ENCODE results near the gene MEIKIN. TPM values are rescaled to one million over a fixed set of nuclear protein-coding genes. Genes with fewer than 3 reads are reported as not detected.

MEIKIN gene
- total RNA-seq, 1 experiment from 2014 or later, result not detected

- Histone ChIP-seq H4K91ac (ENCODE audit: insufficient read length, low read depth, low read length) (no peak overlapping the region), H3K23me2 (ENCODE audit: insufficient read length, low read depth, low read length, poor library complexity, severe bottlenecking) (no peaks in the 10 kb centered on the region), H2AFZ (ENCODE audit: low read length) (no peak overlapping the region), H2BK120ac (ENCODE audit: low read depth, low read length, poor library complexity, severe bottlenecking) (no peak overlapping the region), H3K56ac (ENCODE audit: insufficient read length, low read depth, low read length) (no peak overlapping the region), H2BK5ac (ENCODE audit: insufficient read length, low read length) (no peak overlapping the region), H2AK5ac (ENCODE audit: insufficient read length, low read length) (no peak overlapping the region), H3K79me1 (ENCODE audit: insufficient read depth, low read depth, low read length, poor library complexity, severe bottlenecking) (no peaks in the 10 kb centered on the region), H3K9me3 (ENCODE audit: control insufficient read depth, low read depth, low read length) (no peaks in the 10 kb centered on the region), H2BK12ac (ENCODE audit: insufficient read length, low read depth, low read length) (no peak overlapping the region), H2BK15ac (ENCODE audit: low read depth, low read length) (no peak overlapping the region), H3K4me1 (ENCODE audit: insufficient read depth, low read length) (no peaks in the 10 kb centered on the region), H3K23ac (ENCODE audit: insufficient read length, low read depth, low read length) (no peak overlapping the region), H3K9ac (ENCODE audit: extremely low read depth, insufficient read length, low read length) (no peak overlapping the region), H4K20me1 (ENCODE audit: control insufficient read depth, insufficient read depth, insufficient read length) (no peaks in the 10 kb centered on the region), H3T11ph (ENCODE audit: low read length) (no peak overlapping the region), H3K18ac (ENCODE audit: insufficient read length, low read depth, low read length) (no peak overlapping the region), H3K27me3 (ENCODE audit: insufficient read depth, low read length) (no peaks in the 10 kb centered on the region), H3K4me2 (ENCODE audit: insufficient read depth, insufficient read length, low read length) (no peak overlapping the region), H3K79me2 (ENCODE audit: insufficient read depth, low read length) (no peaks in the 10 kb centered on the region), H4K8ac (replicated peaks; ENCODE audit: insufficient read length, low read depth, low read length) (no peak overlapping the region), H3K14ac (ENCODE audit: insufficient read depth, low read length) (no peak overlapping the region), H3K4ac (ENCODE audit: low read depth, low read length) (no peak overlapping the region), H4K5ac (ENCODE audit: insufficient read length, low read depth, low read length) (no peak overlapping the region), H3K27ac (ENCODE audit: insufficient read length, low read depth, low read length) (no peak overlapping the region), H2BK20ac (ENCODE audit: low read depth, low read length, poor library complexity, severe bottlenecking) (no peak overlapping the region)
- TF ChIP-seq CTCF (conservative IDR thresholded peaks at IDR 0.05), result no peak
- no CpG with 5 or more reads among the region's 2 CpGs for WGBS (ENCODE audit: extremely low coverage, insufficient read length, low lambda C conversion rate)
- Mint-ChIP-seq H3K4me1 (no peaks in the 10 kb centered on the region), H3K27ac (no peak overlapping the region), H3K9me3 (peaks cover 42 to 50% of the 10 kb centered on the region in 2 experiments), H3K4me3 (no peak overlapping the region), H3K36me3 (ENCODE audit: insufficient read depth in 1 of 3, low read depth in 3 of 3) (peaks cover 4 to 15% (median 11%) of the 10 kb centered on the region in 3 experiments), H3K27me3 (ENCODE audit: low read depth) (peaks cover 2% of the 10 kb centered on the region; the same call in 1 of the 2 replicates)
- no peak for DNase-seq
Measured at GRCh38 chr5:131848662-131849061, 96.8 kb downstream of the MEIKIN start.

Data from H9 (cell line).